Measurements from ENCODE around the gene SCRN2. TPM values are rescaled to one million over a fixed set of nuclear protein-coding genes. Genes with fewer than 3 reads are reported as not detected.

Gene SCRN2
- total and polyA plus RNA-seq, 2 of the 13 experiments (the other 11 are each of a cell fraction or from before 2014, with no cell fraction given): 21.7 to 29.5 TPM

- TF ChIP-seq ZBTB33 (CRISPR knock-in tag; IDR thresholded peaks at IDR 0.05): peak; percentile 33; the same call in 1 of the 2 replicates
- 0 out of 2 replicates have a peak, but pooled peaks have one; percentile 1 for TF ChIP-seq ZNF280D (CRISPR knock-in tag; IDR thresholded peaks at IDR 0.05)
- 0 out of 2 replicates have a peak, but pooled peaks have one; percentile 22 for TF ChIP-seq ZNF749 (CRISPR knock-in tag; IDR thresholded peaks at IDR 0.05; ENCODE audit: borderline replicate concordance)
- no peak for TF ChIP-seq MXD1 (CRISPR knock-in tag; IDR thresholded peaks at IDR 0.05)
- TF ChIP-seq ZBTB21 (CRISPR knock-in tag; IDR thresholded peaks at IDR 0.05): no peak
- TF ChIP-seq JUNB (CRISPR knock-in tag; IDR thresholded peaks at IDR 0.05; ENCODE audit: borderline replicate concordance): 0 out of 2 replicates have a peak, but pooled peaks have one; percentile 12
- 0 out of 2 replicates have a peak, but pooled peaks have one; percentile 2 for TF ChIP-seq ESRRA (CRISPR knock-in tag; IDR thresholded peaks at IDR 0.05; ENCODE audit: low read depth)
- TF ChIP-seq RFXAP (CRISPR knock-in tag; IDR thresholded peaks at IDR 0.05; ENCODE audit: borderline replicate concordance): 0 out of 2 replicates have a peak, but pooled peaks have one; percentile 14
- no peak for TF ChIP-seq ZNF570 (CRISPR knock-in tag; IDR thresholded peaks at IDR 0.05; ENCODE audit: borderline replicate concordance)
- TF ChIP-seq ZNF414 (CRISPR knock-in tag; IDR thresholded peaks at IDR 0.05): 0 out of 2 replicates have a peak, but pooled peaks have one; percentile 18
- peak; percentile 5; the same call in 1 of the 2 replicates for TF ChIP-seq ZNF772 (CRISPR knock-in tag; IDR thresholded peaks at IDR 0.05)
Observed at GRCh38 chr17:47830396-47831002, 10.6 kb downstream of the SCRN2 start (continued).

Data from HepG2 (cell line).